Measurements from ENCODE around the gene CBY3. TPM values are rescaled to one million over a fixed set of nuclear protein-coding genes. Genes with fewer than 3 reads are reported as not detected.

The CBY3 gene
- total RNA-seq, 4 donors from 2014 or later, result not detected

DNA sequence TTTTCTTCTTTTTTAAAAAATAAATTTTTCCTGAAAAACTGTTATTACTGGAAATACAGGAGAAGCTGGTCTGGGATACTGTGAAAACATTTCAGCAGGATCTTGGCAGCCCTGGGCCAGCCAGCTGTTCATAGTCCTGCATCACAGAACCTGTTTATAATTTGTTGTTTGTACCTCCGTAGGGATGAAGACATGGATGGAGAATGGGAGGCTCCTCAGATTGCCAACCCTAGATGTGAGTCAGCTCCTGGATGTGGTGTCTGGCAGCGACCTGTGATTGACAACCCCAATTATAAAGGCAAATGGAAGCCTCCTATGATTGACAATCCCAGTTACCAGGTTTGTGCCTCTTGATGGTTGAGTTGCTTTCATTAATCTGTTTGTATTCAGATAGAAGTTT is 39.4 kb upstream of the CBY3 start:
- no peak for DNase-seq (ENCODE audit: low spot score in 2 of 2)
- no peak for TF ChIP-seq POLR2A (IDR thresholded peaks at IDR 0.05)
- TF ChIP-seq, protein P1, sequence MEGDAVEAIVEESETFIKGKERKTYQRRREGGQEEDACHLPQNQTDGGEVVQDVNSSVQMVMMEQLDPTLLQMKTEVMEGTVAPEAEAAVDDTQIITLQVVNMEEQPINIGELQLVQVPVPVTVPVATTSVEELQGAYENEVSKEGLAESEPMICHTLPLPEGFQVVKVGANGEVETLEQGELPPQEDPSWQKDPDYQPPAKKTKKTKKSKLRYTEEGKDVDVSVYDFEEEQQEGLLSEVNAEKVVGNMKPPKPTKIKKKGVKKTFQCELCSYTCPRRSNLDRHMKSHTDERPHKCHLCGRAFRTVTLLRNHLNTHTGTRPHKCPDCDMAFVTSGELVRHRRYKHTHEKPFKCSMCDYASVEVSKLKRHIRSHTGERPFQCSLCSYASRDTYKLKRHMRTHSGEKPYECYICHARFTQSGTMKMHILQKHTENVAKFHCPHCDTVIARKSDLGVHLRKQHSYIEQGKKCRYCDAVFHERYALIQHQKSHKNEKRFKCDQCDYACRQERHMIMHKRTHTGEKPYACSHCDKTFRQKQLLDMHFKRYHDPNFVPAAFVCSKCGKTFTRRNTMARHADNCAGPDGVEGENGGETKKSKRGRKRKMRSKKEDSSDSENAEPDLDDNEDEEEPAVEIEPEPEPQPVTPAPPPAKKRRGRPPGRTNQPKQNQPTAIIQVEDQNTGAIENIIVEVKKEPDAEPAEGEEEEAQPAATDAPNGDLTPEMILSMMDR (IDR thresholded peaks at IDR 0.05), result no peak
- intact Hi-C loops (cut with DNase I; ENCODE audit: low total_unique reads), result no loop called here
- 59 to 75% methylated on average over 2 of the region's 2 CpGs for WGBS, 2 donors
- H3K4me3 ChIP-seq (ENCODE audit: low read depth, poor library complexity, severe bottlenecking), result no peak overlapping the region

DNA sequence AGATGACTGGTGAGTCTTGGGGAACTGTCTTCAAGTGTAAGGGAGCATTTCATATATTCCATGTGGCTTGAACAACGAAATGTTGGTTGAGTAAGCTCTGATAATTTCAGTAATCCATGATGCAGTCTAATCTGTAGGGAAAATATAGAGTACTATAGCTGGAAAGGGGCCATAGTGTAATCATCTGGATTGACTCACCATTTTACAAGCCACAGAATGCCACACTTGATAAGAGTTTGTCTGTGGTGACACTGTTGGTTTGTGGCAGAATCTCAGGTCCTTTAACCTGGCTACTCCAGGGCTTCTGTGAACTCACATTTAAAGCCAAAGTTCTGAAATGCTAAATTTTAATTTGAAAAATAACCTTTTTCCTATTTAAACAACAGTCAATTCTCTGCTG is 35.5 kb upstream of the CBY3 start:
- TF ChIP-seq POLR2A (IDR thresholded peaks at IDR 0.05), result no peak
- TF ChIP-seq, protein P1 (IDR thresholded peaks at IDR 0.05), result no peak
- no peak for DNase-seq (ENCODE audit: low spot score in 2 of 2)
- 95 to 96% methylated on average over 1 of the region's 1 CpG for WGBS, 2 donors
- intact Hi-C loops (cut with DNase I; ENCODE audit: low total_unique reads), result no loop called here
- no peak overlapping the region for H3K4me3 ChIP-seq (ENCODE audit: low read depth, poor library complexity, severe bottlenecking)

DNA sequence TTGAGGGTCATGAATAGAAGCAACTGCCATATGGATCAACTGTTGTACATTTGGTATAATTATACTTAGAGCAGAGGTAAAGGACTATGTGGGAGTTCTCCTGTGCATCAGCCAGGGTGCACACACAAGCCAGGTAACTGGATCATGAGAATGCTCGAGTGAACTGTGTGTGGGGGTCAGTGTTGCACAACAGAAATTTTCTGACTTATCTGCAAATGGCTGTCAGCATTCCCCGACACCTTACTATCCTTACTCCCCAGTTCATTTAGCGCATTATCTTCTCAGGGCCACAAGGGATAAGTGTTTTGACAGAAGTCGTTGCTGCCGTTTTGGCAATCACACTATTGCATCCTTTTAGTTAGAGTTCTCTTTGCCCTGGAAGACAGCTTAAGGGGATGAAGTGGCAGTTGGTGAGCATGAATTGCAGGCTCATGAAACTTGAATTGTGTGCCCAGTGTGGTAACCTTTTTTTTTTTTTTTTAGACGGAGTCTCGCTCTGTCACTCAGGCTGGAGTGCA is 19.6 kb upstream of the CBY3 start:
- intact Hi-C loops (cut with DNase I; ENCODE audit: low total_unique reads), result no loop called here
- DNase-seq (ENCODE audit: low spot score in 2 of 2), result no peak
- TF ChIP-seq, protein P1 (IDR thresholded peaks at IDR 0.05), result no peak
- no peak for TF ChIP-seq POLR2A (IDR thresholded peaks at IDR 0.05)
- WGBS, 2 donors, result 53 to 57% methylated on average over 7 of the region's 7 CpGs
- H3K4me3 ChIP-seq (ENCODE audit: low read depth, poor library complexity, severe bottlenecking), result no peak overlapping the region

DNA sequence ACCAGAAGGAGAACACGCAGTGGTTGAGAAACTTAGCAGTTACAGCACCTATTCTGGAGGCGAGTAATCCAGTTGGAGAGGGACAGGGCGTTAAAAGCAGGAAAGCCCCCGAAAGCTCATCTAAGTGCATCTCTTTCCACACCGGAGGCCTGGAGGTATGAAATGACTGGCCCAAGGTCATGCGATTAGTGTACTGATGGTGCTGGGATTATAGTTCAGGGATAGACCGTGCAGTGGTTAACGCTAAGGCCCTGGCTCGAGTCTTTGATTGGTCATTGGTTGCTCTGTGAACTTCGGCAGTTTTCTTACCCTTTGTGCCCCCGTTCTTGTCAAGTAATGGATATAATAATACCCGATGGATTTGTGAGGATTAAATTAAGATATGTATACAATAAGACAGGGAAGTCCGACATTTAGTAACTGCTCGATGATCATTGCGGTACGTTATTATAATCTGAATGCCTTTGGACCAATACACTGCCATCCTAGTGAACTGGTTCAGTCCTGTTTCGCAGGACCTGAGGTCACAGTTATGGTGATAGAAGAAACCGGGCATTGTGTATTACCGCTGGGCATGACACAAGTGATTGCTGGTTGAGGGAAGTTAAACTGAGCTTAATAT is 18.9 kb upstream of the CBY3 start:
- H3K4me3 ChIP-seq (ENCODE audit: low read depth, poor library complexity, severe bottlenecking), result peak overlapping the region; percentile 88
- 1% methylated on average over 19 of the region's 19 CpGs for WGBS, 2 donors
- no peak for TF ChIP-seq POLR2A (IDR thresholded peaks at IDR 0.05)
- TF ChIP-seq, protein P1 (IDR thresholded peaks at IDR 0.05), result no peak
- intact Hi-C loops (cut with DNase I; ENCODE audit: low total_unique reads), result no loop called here
- no peak for DNase-seq (ENCODE audit: low spot score in 2 of 2)

DNA sequence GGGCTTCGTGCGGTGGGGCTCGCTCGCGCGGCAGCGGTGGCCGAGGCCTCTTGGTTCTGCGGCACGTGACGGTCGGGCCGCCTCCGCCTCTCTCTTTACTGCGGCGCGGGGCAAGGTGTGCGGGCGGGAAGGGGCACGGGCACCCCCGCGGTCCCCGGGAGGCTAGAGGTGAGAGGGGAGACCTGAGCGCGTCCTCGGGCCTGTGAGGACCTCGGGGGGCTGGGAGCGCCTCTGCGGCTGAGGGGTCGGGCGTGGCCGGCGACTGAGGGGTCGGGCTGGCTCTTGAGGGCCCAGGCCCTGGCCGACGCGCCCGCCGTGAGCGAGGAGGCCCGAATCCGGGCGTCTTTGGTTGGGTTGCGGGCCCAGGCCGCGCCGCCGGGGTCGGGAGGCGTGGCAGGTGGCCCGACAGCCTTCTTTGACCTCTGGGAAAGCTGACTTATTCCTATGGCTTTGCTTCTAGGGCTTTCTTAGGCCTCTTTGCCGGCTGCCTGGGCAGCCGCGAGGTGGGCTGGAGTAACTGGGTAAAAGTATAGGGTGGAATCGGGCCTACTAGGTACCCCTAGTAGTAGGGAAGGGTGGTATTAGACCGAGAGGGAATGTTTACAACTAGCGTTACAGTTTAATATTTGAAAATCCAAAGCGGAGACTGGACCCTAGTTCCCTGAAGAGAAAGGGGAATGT is 18.2 kb upstream of the CBY3 start, which contains the start of gene CANX:
TSS of gene CANX (plus strand) at position 33 of the 681 bp plus-strand sequence. CDS start 6,715 bp downstream, outside the sequence.
- DNase-seq (ENCODE audit: low spot score in 2 of 2), result no peak
- peak in 1 of 2 donors; percentile 72 for TF ChIP-seq POLR2A (IDR thresholded peaks at IDR 0.05)
- TF ChIP-seq, protein P1 (IDR thresholded peaks at IDR 0.05), result no peak
- intact Hi-C loops (cut with DNase I; ENCODE audit: low total_unique reads), result no loop called here
- peak within 1 kb of the TSS; percentile 88 for H3K4me3 ChIP-seq (ENCODE audit: low read depth, poor library complexity, severe bottlenecking)
- 0 to 1% methylated on average over 20 to 28 of the region's 58 CpGs for WGBS, 2 donors
